ENCODE data around the gene RAPGEF3. TPM values are rescaled to one million over a fixed set of nuclear protein-coding genes. Genes with fewer than 3 reads are reported as not detected.

Gene RAPGEF3
- total and polyA plus RNA-seq, 9 donors: 16.9 to 132 (median 83.5) TPM

DNA sequence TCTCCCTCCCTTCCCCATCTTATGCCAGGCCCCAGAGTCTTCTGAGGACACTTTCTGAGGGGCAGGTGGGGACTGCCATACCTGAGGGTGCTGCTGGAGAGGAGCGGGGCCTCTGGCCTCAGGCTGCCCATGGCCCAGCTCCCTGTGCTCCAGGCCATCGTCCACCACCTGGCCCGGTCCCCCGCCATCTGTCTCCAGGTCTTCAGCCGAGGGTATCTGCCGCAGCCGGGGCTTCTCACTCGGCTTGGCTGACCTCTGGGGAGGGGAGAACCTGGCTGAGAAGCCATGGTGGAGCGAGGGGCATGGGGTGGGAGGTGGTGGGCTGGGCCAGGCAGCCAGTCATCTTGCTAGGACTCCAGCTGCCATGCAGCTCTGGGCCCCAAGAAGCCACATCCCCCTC lies 36.0 kb upstream of the RAPGEF3 start:
- Histone ChIP-seq H3K27ac (no peak overlapping the region), H3K27me3 (no peaks in the 10 kb centered on the region), H3K4me1 (ENCODE audit: insufficient read depth) (peaks cover 6% of the 10 kb centered on the region), H3K9me3 (no peaks in the 10 kb centered on the region), H3K4me3 (no peak overlapping the region), H3K36me3 (no peaks in the 10 kb centered on the region)
- WGBS, 3 donors: 89 to 93% (median 90%) methylated on average over 9 of the region's 9 CpGs
- TF ChIP-seq, protein P1, sequence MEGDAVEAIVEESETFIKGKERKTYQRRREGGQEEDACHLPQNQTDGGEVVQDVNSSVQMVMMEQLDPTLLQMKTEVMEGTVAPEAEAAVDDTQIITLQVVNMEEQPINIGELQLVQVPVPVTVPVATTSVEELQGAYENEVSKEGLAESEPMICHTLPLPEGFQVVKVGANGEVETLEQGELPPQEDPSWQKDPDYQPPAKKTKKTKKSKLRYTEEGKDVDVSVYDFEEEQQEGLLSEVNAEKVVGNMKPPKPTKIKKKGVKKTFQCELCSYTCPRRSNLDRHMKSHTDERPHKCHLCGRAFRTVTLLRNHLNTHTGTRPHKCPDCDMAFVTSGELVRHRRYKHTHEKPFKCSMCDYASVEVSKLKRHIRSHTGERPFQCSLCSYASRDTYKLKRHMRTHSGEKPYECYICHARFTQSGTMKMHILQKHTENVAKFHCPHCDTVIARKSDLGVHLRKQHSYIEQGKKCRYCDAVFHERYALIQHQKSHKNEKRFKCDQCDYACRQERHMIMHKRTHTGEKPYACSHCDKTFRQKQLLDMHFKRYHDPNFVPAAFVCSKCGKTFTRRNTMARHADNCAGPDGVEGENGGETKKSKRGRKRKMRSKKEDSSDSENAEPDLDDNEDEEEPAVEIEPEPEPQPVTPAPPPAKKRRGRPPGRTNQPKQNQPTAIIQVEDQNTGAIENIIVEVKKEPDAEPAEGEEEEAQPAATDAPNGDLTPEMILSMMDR (IDR thresholded peaks at IDR 0.05): no peak
- TF ChIP-seq POLR2A (IDR thresholded peaks at IDR 0.05) (no peak), EP300 (IDR thresholded peaks at IDR 0.05) (no peak)
- DNase-seq: no peak
- intact Hi-C loops (cut with DNase I): no loop called here

DNA sequence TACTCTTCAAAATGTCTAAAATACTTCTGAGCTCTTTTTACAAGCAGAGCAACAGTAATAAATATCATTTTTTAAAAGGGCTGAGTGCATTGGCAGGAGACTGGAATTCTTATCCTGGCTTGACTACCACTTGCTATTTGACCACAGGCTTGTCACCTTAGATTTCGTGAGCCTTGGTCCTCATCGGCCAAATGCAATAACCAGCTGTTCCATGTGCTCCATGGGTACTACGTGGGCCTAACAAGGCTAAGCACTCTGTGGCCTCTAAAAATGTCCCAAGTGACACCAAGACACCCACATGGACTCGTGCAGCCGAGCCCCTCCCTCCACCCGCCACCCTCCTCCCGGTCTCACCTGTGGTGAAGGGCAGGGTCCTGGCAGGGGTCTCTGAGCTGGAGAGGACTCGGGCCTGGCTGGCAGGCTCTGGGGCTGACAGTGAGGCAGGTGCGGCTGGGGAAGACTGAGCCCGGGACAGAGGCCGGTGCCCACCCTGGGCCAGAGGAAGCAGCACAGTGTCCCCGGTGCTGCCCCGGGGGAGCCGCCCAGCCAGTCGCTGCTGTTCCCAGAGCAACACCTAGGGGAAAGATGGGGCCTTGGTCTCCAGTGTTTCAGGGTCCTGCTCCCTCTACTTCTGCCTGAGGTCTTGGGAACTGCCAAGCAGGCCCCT lies 34.5 kb upstream of the RAPGEF3 start:
- H3K27me3 ChIP-seq: no peaks in the 10 kb centered on the region
- no peaks in the 10 kb centered on the region for H3K36me3 ChIP-seq
- H3K4me3 ChIP-seq: no peak overlapping the region
- H3K9me3 ChIP-seq: no peaks in the 10 kb centered on the region
- no peak for DNase-seq
- H3K4me1 ChIP-seq (ENCODE audit: insufficient read depth): no peaks in the 10 kb centered on the region
- TF ChIP-seq POLR2A (IDR thresholded peaks at IDR 0.05): no peak
- TF ChIP-seq, protein P1 (IDR thresholded peaks at IDR 0.05): no peak
- TF ChIP-seq EP300 (IDR thresholded peaks at IDR 0.05): no peak
- 82 to 83% (median 83%) methylated on average over 15 of the region's 15 CpGs for WGBS, 3 donors
- H3K27ac ChIP-seq: no peak overlapping the region
- intact Hi-C loops (cut with DNase I): no loop called here

DNA sequence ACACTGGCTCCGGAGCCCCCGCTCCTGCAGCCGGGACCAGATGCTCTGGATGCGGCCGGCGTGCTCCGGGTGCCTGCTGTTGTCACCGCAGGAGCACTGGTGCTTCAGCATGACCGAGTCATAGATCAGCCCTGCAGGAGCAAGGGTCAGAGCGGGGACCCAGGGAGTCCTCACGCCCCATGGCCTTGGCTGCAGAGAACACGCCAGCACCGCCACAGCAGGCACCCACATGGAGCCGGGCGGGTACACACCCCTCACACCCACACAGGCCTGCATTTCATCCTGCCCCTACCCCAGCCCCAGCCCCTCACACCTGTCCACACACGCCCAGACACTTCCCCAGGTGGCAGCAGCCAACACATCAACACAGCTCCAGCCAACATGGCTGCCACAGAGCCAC lies 33.2 kb upstream of the RAPGEF3 start:
- intact Hi-C loops (cut with DNase I): no loop called here
- no peak overlapping the region for H3K4me3 ChIP-seq
- H3K4me1 ChIP-seq (ENCODE audit: insufficient read depth): no peaks in the 10 kb centered on the region
- no peak for DNase-seq
- no peaks in the 10 kb centered on the region for H3K27me3 ChIP-seq
- no peak for TF ChIP-seq EP300 (IDR thresholded peaks at IDR 0.05)
- TF ChIP-seq POLR2A (IDR thresholded peaks at IDR 0.05): no peak
- TF ChIP-seq, protein P1 (IDR thresholded peaks at IDR 0.05): no peak
- H3K36me3 ChIP-seq: no peaks in the 10 kb centered on the region
- WGBS, 3 donors: 88 to 92% (median 89%) methylated on average over 16 of the region's 16 CpGs
- H3K27ac ChIP-seq: no peak overlapping the region
- no peaks in the 10 kb centered on the region for H3K9me3 ChIP-seq

DNA sequence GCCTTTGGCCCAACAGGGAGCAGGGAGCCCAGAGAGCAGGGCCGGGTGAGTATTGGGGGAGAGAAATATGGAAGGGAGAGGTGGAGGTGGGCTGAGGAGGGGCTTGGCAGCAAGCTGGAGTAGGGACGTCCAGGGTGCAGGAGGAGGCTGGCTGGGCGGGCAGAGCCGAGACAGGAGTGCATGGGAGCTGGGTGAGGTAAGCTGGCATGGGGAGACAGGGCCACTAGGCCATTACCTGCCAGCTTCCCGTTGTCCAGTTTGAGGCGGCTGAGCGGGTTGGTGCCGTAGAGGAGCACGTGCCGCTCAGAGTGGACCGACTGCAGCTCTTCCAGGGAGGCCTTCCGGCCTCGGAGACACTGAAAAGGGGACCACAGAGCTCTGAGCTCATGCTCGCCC lies 32.7 kb upstream of the RAPGEF3 start:
- Histone ChIP-seq H3K27ac (no peak overlapping the region), H3K9me3 (no peaks in the 10 kb centered on the region), H3K36me3 (no peaks in the 10 kb centered on the region), H3K27me3 (no peaks in the 10 kb centered on the region), H3K4me1 (ENCODE audit: insufficient read depth) (no peaks in the 10 kb centered on the region), H3K4me3 (no peak overlapping the region)
- 90 to 93% (median 90%) methylated on average over 14 of the region's 14 CpGs for WGBS, 3 donors
- intact Hi-C loops (cut with DNase I): no loop called here
- DNase-seq: no peak
- TF ChIP-seq POLR2A (IDR thresholded peaks at IDR 0.05): no peak
- TF ChIP-seq, protein P1 (IDR thresholded peaks at IDR 0.05): no peak
- no peak for TF ChIP-seq EP300 (IDR thresholded peaks at IDR 0.05)
